IPS-20b (cell line): ENCODE data around the gene TMEM129.
A peak's percentile ranks its signal among the peaks of the same experiment; 100 is the strongest.

Experiments used
- H3K27ac ChIP-seq: one replicate; pipeline ENCODE4 v1.5.1; 2013; ENCODE audit warnings: low read length
- H3K27me3 ChIP-seq: 2 replicates; pipeline ENCODE4 v1.6.1; 2013; ENCODE audit warnings: mild to moderate bottlenecking, low read length, inconsistent platforms; ENCODE audit not compliant: insufficient read depth
- H3K36me3 ChIP-seq: 2 replicates; pipeline ENCODE4 v1.6.1; 2013; ENCODE audit warnings: low read depth, mild to moderate bottlenecking, inconsistent platforms, low read length, moderate library complexity; ENCODE audit not compliant: insufficient read depth
- H3K4me1 ChIP-seq: 2 replicates; pipeline ENCODE4 v1.6.1; 2013; ENCODE audit warnings: mild to moderate bottlenecking, control low read depth, inconsistent platforms, low read length, moderate library complexity; ENCODE audit not compliant: insufficient read depth
- H3K4me3 ChIP-seq: 2 replicates; pipeline ENCODE4 v1.5.1; 2013; ENCODE audit warnings: mild to moderate bottlenecking, low read length, inconsistent platforms
- H3K9ac ChIP-seq: 2 replicates; pipeline ENCODE4 v1.6.1; 2013; ENCODE audit warnings: low read depth, mild to moderate bottlenecking, inconsistent platforms, low read length, moderate library complexity
- H3K9me3 ChIP-seq: 2 replicates; pipeline ENCODE4 v1.6.1; 2013; ENCODE audit warnings: mild to moderate bottlenecking, low read depth, low read length, inconsistent platforms; ENCODE audit not compliant: insufficient read depth

The TMEM129 gene

DNA sequence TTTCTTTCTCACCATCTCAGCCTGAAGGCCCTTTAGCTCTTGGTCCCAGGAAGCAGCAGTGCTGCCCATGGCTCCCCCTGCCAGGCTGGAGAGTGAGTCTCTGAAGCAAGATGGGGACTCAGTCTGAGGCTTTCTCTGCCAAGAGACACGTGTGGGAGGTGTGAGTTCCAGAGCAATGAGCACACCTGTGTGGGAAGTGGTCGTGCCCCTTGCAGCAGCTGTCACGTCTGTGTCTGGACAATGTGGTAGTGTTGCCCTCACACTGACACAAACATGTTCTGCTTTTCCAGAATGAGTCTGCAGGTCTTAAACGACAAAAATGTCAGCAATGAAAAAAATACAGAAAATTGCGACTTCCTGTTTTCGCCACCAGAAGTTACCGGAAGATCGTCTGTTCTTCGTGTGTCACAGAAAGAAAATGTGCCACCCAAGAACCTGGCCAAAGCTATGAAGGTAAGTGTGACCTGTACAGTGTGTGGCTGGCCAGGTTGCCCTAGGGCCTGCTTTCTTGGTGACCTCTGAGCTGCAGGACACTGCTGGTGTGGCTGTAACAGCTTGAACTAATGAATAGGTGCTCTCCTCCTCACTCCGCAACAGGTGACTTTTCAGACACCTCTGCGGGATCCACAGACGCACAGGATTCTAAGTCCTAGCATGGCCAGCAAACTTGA lies 2.1 kb upstream of the TMEM129 start:
- Histone ChIP-seq H3K9me3 (no peaks in the 10 kb centered on the region), H3K27me3 (no peaks in the 10 kb centered on the region), H3K36me3 (peaks cover 66% of the 10 kb centered on the region), H3K4me1 (no peaks in the 10 kb centered on the region; the same call in 1 of the 2 replicates), H3K27ac (no peak overlapping the region), H3K9ac (peak overlapping the region; percentile 91; the same call in 1 of the 2 replicates), H3K4me3 (peak overlapping the region; percentile 93; the same call in 1 of the 2 replicates)

DNA sequence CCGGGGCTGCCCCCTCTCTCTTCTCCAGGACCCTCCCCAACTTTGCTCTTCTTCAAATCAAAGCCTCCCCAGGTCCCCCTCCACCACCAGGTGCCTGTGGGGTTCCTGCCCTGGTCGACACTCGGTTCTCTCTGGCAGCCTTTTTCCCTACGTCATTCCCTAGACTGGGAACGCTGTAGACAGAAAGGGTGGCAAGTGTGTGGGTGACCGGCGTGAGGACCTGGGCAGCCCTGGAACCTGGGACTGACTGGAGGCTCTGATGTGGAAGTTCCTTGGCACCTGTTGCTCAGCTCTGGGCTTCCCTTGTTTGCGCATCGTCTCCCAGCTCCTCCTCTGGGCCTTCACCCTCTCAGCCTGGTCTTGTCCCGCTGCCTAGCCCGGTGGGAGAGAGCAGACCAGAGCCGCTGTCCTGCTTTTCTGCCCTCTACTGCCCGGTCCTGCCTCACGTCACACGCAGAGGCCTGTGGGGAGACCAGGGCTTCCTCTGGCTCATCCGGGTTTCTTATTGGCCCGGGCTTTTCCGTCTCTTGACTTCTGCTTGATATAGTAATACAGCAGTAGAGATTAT lies 1.5 kb upstream of the TMEM129 start:
- H3K9ac ChIP-seq = peak overlapping the region; percentile 91
- H3K9me3 ChIP-seq = no peaks in the 10 kb centered on the region
- no peak overlapping the region for H3K27ac ChIP-seq
- H3K27me3 ChIP-seq = no peaks in the 10 kb centered on the region
- H3K4me3 ChIP-seq = peak overlapping the region; percentile 93
- peaks cover 65% of the 10 kb centered on the region for H3K36me3 ChIP-seq
- H3K4me1 ChIP-seq = no peaks in the 10 kb centered on the region; the same call in 1 of the 2 replicates

DNA sequence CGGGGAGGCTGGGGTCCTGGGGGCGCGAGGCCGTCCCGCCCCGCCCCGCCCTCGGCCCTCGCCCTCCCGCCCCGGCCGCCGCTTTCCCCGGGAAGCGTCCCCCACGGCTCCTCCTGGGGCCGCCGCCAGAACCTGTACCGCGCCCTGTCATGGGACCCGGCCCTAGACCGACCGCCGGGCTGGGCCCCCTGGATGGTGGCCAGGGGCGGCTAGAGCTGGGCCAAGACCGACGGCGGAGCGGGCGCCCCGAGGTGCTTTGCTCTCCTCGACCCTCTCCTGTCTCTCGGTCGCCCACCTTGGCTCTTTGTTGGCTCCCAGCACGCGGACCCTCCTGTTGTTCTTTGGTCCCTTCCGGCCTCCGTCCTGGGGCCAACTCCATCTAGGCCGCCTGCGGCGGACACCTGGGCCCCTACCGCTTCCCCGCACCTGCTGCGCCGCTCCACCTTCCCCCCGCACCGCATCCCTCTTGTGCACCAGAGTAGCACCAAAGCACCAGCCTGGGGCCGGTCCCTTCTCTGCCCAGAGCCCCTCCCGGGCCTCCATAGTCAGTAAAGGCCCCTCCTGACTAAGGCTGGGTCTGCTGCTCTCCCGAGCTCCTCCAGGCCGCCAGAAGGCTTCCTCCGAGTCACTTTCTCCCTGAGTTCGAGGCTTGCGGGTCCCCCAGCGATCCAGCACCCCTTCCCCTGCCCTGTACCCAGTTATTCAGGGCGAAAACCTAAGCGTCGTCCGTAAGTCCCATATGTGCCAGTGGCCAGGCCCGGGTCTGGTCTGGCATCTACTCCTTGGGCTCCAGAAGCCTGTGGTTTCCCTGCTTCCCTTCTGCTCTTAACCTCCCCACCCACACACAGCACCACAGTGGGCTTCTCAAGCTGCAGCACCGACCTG lies 785 bp upstream of the TMEM129 start:
- H3K36me3 ChIP-seq = peaks cover 57% of the 10 kb centered on the region
- H3K4me3 ChIP-seq = peak overlapping the region; percentile 93
- H3K9ac ChIP-seq = peak overlapping the region; percentile 91
- H3K27me3 ChIP-seq = no peaks in the 10 kb centered on the region
- H3K4me1 ChIP-seq = no peaks in the 10 kb centered on the region; the same call in 1 of the 2 replicates
- H3K9me3 ChIP-seq = no peaks in the 10 kb centered on the region
- no peak overlapping the region for H3K27ac ChIP-seq

DNA sequence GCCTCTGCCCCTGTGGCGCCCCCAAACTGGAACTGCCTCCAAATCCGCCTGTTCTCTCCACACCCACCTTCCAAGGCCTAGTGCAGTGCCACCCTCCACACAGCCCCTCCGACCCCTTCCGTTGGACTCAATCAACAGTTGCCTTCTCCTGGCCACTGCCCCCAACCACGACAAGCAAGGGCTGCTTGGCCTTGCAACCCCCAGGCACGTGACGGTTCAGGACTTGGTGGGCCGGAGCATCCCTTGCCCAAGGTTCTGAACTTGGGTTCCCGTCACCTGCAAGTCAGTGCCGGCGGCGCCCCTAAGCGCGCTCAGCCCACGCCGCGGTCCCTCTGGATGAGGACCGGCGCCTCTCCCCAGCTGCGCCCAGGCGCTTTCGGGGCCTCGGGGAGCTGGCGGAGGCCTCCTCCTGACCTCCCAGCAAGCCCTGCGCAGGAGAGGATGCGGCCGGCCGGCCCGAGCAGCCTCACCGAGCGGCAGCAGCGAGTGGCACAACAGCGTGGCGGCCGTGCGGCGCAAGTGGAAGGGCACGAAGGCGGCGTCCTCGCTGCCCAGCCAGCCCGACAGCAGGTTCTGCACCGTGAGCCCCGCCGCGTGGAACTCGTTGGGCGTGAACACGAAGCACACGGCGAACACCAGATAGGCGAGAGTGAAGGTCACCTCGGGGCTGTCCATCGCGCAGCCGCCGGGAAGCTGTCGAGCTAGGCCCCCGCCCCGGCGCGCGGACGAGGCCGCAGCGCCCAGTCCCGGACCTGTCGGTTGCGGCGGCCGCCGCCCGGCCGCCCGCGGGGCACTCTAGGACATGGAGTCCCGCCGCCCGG lies 750 bp downstream of the TMEM129 start:
- no peaks in the 10 kb centered on the region; the same call in 1 of the 2 replicates for H3K4me1 ChIP-seq
- H3K36me3 ChIP-seq = peaks cover 42% of the 10 kb centered on the region
- H3K27ac ChIP-seq = no peak overlapping the region
- H3K9me3 ChIP-seq = no peaks in the 10 kb centered on the region
- H3K9ac ChIP-seq = peak overlapping the region; percentile 77
- peak overlapping the region; percentile 85 for H3K4me3 ChIP-seq
- H3K27me3 ChIP-seq = no peaks in the 10 kb centered on the region

DNA sequence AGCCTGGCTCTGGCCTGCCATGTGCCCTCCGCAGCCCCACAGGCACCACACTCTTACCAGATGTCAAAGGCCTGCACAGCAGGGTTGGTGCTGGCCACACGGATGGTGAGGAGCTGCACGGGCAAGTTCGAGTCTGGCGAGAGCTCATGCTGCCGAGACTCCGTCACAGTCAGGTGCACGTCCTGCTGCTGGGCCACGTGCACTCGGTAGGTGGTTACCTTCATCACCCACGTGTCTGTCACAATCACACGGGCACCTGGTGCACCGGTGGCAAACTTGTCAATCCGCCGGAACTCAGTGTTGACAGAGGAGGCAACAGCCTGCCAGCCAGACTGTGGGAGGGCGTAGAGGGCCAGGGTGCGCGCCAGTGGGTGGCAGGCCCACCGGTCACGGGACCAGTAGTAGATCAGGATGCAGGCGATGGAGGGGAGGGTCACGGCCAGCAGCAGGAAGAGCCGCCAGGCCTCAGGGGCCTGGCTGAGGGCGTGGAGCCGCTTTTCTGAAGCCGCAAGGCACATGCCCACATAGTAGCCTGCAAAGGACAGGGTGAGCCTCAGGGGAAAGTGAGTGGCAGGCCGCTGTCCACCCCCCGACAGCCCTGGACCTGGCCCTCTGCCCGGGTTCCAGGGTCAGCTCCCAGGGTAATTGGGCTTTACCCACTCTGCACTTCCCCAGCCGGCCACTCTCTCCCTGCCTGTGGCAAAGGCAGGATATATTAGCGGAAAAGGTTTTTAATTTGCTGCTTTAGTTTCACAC lies 2.9 kb downstream of the TMEM129 start:
- no peaks in the 10 kb centered on the region; the same call in 1 of the 2 replicates for H3K4me1 ChIP-seq
- H3K27ac ChIP-seq = no peak overlapping the region
- H3K4me3 ChIP-seq = no peak overlapping the region
- no peaks in the 10 kb centered on the region for H3K27me3 ChIP-seq
- no peaks in the 10 kb centered on the region for H3K9me3 ChIP-seq
- H3K9ac ChIP-seq = no peak overlapping the region
- peaks cover 21% of the 10 kb centered on the region for H3K36me3 ChIP-seq

DNA sequence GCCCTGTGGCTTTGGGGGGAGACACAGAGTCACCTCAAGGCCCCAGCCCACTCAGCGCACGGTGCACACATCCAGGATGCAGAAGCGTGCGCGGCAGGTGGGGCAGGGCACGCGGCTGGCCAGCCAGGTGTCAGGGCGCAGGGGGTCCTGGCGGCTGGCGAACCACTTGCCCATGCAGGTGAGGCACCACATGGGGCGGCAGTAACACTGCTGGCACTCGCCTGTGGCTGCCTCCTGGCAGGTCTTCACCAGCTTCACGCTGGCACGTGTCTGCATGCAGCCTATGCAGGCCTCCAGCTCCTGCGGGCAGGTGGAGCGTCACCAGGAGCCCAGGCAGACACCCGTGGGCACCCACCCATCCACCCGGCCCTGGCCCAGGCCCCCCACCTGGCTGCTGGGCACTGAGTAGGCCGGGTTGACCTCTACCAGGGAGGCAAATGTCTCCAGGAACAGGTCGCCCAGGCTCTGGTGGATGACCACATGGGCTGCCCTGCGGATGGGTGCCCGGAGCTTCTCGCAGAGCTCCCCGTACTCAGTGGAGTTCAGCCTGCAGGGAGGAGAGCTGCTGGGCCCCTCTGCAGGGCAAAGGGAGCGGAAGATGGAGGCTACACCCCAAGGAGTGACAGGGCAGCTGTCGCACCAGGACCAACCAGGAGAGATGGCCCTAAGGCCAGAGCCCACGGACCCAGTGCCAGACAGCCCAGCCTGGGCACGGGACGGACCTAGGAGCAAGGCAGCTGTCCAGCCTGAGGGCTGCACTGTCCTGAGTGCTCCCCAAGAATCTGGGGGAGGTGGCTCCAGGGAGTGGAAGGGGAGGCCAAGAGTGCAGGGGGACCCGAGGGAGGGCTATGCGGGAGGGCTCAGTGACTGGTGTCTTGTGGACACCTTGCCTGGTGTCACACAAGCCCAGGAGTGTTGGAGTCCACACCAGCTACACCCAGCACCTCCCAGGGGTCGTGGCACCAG lies 3.7 kb downstream of the TMEM129 start:
- Histone ChIP-seq H3K4me1 (no peaks in the 10 kb centered on the region; the same call in 1 of the 2 replicates), H3K9ac (no peak overlapping the region), H3K4me3 (no peak overlapping the region), H3K9me3 (no peaks in the 10 kb centered on the region), H3K27ac (no peak overlapping the region), H3K27me3 (no peaks in the 10 kb centered on the region), H3K36me3 (peaks cover 13% of the 10 kb centered on the region)

DNA sequence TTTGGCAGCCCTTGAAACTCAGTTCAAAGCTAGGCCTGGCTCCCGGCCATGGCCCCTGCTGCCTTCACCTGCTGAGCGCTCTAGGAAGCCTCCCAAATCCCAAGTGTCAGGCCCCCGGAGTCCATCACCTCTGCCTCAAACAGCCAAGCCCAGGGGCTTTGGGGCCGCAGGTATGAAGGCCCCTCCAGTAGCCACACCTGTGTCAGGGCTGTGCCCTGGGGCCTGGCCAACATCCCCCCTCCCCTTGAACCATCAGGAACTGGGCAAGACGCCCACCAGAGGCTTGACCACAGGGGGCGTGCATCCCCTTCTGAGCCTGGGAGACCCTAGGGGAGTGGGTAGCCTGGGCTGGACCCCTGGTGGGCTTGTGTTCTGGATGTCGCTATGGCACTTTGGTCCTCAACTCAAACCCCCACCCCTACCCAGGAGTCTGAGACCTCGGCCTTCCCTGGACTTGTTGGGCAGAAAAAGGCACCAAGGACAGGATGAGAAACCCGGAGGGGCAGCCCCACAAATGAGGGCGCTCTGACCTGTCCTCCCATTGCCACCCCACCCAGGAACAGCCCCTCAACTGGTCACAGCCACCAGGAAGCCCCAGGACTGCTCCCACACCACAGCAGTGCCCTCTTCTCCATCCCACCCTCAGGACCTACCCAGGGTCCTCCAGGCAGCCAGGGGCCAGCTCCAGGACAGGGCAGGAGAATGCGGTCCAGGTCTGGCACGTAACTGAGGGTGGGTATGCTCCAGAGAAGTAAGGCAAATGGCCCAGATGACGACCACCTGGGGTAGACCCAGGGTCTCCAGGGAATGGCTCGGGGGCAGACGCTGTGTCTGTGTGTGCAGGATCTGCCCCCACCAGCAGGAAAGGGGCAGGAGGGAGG lies 4.8 kb downstream of the TMEM129 start:
- Histone ChIP-seq H3K27me3 (peaks cover 2% of the 10 kb centered on the region; the same call in 1 of the 2 replicates), H3K4me1 (no peaks in the 10 kb centered on the region; the same call in 1 of the 2 replicates), H3K36me3 (peaks cover 13% of the 10 kb centered on the region), H3K27ac (no peak overlapping the region), H3K9me3 (no peaks in the 10 kb centered on the region), H3K4me3 (no peak overlapping the region), H3K9ac (no peak overlapping the region)

DNA sequence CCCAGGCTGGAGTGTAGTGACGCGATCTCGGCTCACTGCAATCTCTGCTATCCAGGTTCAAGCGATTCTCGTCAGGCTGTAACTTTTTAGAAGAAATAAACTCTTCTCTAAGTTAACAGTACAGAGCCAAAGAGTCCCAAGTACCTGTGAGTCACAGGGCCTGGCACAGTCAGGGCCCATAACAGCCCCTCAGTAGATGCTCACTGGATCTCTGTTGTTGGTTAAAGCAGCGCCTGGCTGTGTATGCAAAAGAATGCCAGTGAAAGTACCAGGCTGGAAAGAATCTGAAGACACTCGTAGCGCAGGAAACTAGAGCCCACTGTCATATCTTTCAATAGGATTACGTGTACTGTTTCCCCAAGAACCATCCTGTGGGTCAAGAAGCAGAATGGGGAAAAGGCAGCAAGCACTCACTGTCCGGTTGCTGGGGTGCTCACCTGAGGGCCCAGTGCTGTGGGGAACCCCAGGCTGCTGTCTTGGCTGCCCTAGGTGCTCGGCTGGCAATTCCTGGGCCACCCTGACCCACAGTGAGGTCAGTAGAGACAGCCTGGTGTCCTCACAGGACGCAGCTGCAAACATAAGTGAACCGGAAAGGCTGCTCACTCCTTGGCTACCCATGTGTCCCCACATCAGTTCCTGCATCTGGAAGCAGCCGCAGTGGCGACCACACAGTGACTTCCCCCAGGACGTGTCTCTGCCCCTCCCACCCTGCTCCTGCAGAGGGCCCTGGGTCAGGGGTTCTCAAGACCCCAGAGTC lies 5.9 kb downstream of the TMEM129 start:
- H3K27me3 ChIP-seq = peaks cover 7% of the 10 kb centered on the region; the same call in 1 of the 2 replicates
- no peak overlapping the region for H3K27ac ChIP-seq
- H3K4me1 ChIP-seq = no peaks in the 10 kb centered on the region; the same call in 1 of the 2 replicates
- H3K9ac ChIP-seq = no peak overlapping the region; the same call in 1 of the 2 replicates
- H3K4me3 ChIP-seq = no peak overlapping the region
- no peaks in the 10 kb centered on the region for H3K9me3 ChIP-seq
- H3K36me3 ChIP-seq = peaks cover 16% of the 10 kb centered on the region
